ENCODE results near the gene DHRSX. TPM values are rescaled to one million over a fixed set of nuclear protein-coding genes. Genes with fewer than 3 reads are reported as not detected.
"Not testable (repeated sequence)": the region's sequence is repeated elsewhere in the genome, so short reads cannot be mapped to it uniquely, and the experiment has no call there.

DHRSX gene
- total RNA-seq, 3 donors from 2014 or later (not counting 1 experiment from before 2014, with no cell fraction given), result 21.5 to 26.1 (median 22.9) TPM

DNA sequence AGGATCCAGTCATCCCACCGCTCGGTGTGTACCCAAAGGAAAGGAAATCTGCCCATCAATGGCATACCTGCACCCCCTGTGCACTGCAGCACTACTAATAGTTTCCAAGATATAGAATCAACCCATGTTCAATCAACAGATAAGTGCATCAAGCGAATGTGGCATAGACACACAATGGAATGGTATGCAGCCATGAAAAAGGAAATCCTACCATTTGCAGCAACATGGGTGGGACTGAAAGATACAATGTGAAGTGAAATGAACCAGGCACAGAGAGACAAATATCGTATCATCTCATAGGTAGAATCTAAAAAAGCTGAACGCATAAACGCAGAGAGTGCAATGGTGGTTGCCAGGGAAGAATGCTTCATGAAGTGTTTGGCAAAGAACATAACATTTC lies 42.5 kb downstream of the DHRSX start:
- ATAC-seq (no peak), DNase-seq (no peak)
- Histone ChIP-seq H3K4me3 (ENCODE audit: low read length) (no peak overlapping the region), H3K36me3 (ENCODE audit: control insufficient read depth, insufficient read depth, low read length) (no peaks in the 10 kb centered on the region), H3K27me3 (ENCODE audit: control insufficient read depth, insufficient read depth, low read length) (no peaks in the 10 kb centered on the region), H3K4me1 (ENCODE audit: control insufficient read depth, insufficient read depth, low read length) (no peaks in the 10 kb centered on the region), H3K27ac (ENCODE audit: low read length) (no peak overlapping the region), H3K9me3 (ENCODE audit: control insufficient read depth, insufficient read depth, low read length) (no peaks in the 10 kb centered on the region)
- WGBS (ENCODE audit: insufficient coverage), result 96% methylated on average over 6 of the region's 6 CpGs
- H3K36me3 Mint-ChIP-seq, result no peaks in the 10 kb centered on the region
- TF ChIP-seq, protein P1, sequence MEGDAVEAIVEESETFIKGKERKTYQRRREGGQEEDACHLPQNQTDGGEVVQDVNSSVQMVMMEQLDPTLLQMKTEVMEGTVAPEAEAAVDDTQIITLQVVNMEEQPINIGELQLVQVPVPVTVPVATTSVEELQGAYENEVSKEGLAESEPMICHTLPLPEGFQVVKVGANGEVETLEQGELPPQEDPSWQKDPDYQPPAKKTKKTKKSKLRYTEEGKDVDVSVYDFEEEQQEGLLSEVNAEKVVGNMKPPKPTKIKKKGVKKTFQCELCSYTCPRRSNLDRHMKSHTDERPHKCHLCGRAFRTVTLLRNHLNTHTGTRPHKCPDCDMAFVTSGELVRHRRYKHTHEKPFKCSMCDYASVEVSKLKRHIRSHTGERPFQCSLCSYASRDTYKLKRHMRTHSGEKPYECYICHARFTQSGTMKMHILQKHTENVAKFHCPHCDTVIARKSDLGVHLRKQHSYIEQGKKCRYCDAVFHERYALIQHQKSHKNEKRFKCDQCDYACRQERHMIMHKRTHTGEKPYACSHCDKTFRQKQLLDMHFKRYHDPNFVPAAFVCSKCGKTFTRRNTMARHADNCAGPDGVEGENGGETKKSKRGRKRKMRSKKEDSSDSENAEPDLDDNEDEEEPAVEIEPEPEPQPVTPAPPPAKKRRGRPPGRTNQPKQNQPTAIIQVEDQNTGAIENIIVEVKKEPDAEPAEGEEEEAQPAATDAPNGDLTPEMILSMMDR (IDR thresholded peaks at IDR 0.05), result no peak
- intact Hi-C loops (cut with micrococcal nuclease), result no loop called here
- H3K9me3 Mint-ChIP-seq, result no peaks in the 10 kb centered on the region
- H3K27me3 Mint-ChIP-seq (ENCODE audit: low read depth in 2 of 2), result no peaks in the 10 kb centered on the region
- no peak overlapping the region for H3K27ac Mint-ChIP-seq
- H3K4me3 Mint-ChIP-seq, result no peak overlapping the region
- H3K4me1 Mint-ChIP-seq, result peaks cover 10 to 19% of the 10 kb centered on the region in 2 donors

DNA sequence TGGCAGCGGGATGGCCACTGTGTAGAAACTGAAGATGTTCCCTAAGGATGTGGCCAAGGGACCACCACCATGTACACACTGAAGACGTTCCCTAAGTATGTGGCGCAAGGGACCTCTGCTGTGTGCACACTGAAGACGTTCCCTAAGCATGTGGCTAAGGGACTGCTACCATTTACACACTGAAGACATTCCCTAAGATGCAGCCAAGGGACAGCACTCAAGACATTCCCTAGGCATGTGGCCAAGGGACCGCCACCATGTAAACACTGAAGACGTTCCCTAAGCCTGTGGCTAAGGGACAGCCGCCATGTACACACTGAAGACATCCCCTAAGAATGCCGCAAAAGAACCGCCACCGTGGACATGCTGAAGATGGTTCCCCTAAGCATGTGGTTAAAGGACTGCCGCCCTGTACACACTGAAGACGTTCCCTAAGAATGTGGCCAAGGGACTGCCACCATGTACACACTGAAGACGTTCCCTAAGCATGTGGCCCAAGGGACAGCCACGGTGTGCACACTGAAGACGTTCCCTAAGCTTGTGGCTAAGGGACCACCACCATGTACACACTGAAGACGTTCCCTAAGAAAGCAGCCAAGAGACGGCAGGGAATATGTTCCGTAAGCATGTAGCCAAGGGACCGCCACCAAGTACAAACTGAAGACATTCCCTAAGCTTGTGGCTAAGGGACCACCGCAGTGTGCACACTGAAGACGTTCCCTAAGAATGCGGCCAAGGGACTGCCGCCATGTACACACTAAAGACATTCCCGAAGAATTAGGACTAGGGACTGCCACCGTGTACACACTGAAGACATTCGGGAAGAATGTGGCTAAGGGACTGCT lies 43.3 kb downstream of the DHRSX start:
- no peaks in the 10 kb centered on the region for H3K36me3 ChIP-seq (ENCODE audit: control insufficient read depth, insufficient read depth, low read length)
- H3K4me1 ChIP-seq (ENCODE audit: control insufficient read depth, insufficient read depth, low read length), result no peaks in the 10 kb centered on the region
- Mint-ChIP-seq H3K27ac (no peak overlapping the region), H3K4me1 (peaks cover 13 to 14% of the 10 kb centered on the region in 2 donors), H3K9me3 (no peaks in the 10 kb centered on the region), H3K4me3 (no peak overlapping the region), H3K27me3 (ENCODE audit: low read depth in 2 of 2) (no peaks in the 10 kb centered on the region), H3K36me3 (no peaks in the 10 kb centered on the region)
- intact Hi-C loops (cut with micrococcal nuclease), result no loop called here
- H3K9me3 ChIP-seq (ENCODE audit: control insufficient read depth, insufficient read depth, low read length), result no peaks in the 10 kb centered on the region
- DNase-seq, result no peak
- no peak for ATAC-seq
- TF ChIP-seq, protein P1 (IDR thresholded peaks at IDR 0.05), result no peak
- H3K4me3 ChIP-seq (ENCODE audit: low read length), result no peak overlapping the region
- WGBS (ENCODE audit: insufficient coverage), result 97% methylated on average over 26 of the region's 26 CpGs
- no peak overlapping the region for H3K27ac ChIP-seq (ENCODE audit: low read length)
- no peaks in the 10 kb centered on the region for H3K27me3 ChIP-seq (ENCODE audit: control insufficient read depth, insufficient read depth, low read length)

DNA sequence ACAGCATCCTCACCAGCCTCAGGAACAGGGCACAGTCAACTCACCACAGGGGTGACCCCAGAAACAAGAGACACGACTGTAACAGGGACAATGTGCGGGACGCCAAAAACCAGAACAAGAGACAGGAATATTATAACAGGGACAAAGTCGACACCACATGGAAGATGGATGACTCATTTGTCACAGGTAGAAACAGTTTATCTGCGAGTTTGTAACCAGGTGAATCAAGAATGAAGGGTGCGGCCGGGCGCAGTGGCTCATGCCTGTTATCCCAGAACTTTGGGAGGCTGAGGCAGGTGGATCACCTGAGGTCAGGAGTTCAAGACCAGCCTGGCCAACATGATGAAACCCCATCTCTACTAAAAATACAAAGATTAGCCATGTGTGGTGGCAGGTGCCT lies 44.7 kb downstream of the DHRSX start:
- ATAC-seq; H3K4me1 ChIP-seq (ENCODE audit: control insufficient read depth, insufficient read depth, low read length): not testable (repeated sequence)
- 98% methylated on average over 8 of the region's 8 CpGs for WGBS (ENCODE audit: insufficient coverage)

GRCh38 chrX:2454620-2455019 lies 46.2 kb downstream of the DHRSX start:
- H3K27ac ChIP-seq (ENCODE audit: low read length); ATAC-seq; H3K27me3 ChIP-seq (ENCODE audit: control insufficient read depth, insufficient read depth, low read length); DNase-seq; H3K4me3 ChIP-seq (ENCODE audit: low read length); H3K36me3 Mint-ChIP-seq; H3K4me3 Mint-ChIP-seq; H3K4me1 ChIP-seq (ENCODE audit: control insufficient read depth, insufficient read depth, low read length); H3K27me3 Mint-ChIP-seq (ENCODE audit: low read depth in 2 of 2); H3K9me3 Mint-ChIP-seq; intact Hi-C loops (cut with micrococcal nuclease); H3K9me3 ChIP-seq (ENCODE audit: control insufficient read depth, insufficient read depth, low read length); H3K36me3 ChIP-seq (ENCODE audit: control insufficient read depth, insufficient read depth, low read length); H3K27ac Mint-ChIP-seq: not testable (repeated sequence)
- WGBS (ENCODE audit: insufficient coverage), result 99% methylated on average over 9 of the region's 9 CpGs
- peaks cover 16 to 23% of the 10 kb centered on the region in 2 donors for H3K4me1 Mint-ChIP-seq

More for the DNA sequence above, 44.7 kb downstream of the DHRSX start:
- DNase-seq; H3K4me3 ChIP-seq (ENCODE audit: low read length); H3K4me3 Mint-ChIP-seq; intact Hi-C loops (cut with micrococcal nuclease); H3K27ac Mint-ChIP-seq; H3K36me3 ChIP-seq (ENCODE audit: control insufficient read depth, insufficient read depth, low read length); H3K36me3 Mint-ChIP-seq; H3K27ac ChIP-seq (ENCODE audit: low read length); H3K27me3 Mint-ChIP-seq (ENCODE audit: low read depth in 2 of 2); H3K9me3 Mint-ChIP-seq; H3K27me3 ChIP-seq (ENCODE audit: control insufficient read depth, insufficient read depth, low read length); H3K9me3 ChIP-seq (ENCODE audit: control insufficient read depth, insufficient read depth, low read length): not testable (repeated sequence)
- H3K4me1 Mint-ChIP-seq, result peaks cover 15% of the 10 kb centered on the region in 2 donors
